Testis (tissue), 2 donors: ENCODE results near the gene PARP9.

ENCODE experiments used
- POLR2A ChIP-seq: fragments of 450-650 bp; IDR thresholded peaks from one replicate; pipeline ENCODE4 v1.6.1; 2017; ENCODE audit warnings: antibody characterized with exemption, mild to moderate bottlenecking, moderate library complexity
- TF ChIP-seq, protein P1 (sequence below), 3 experiments: fragments of 450-650 bp in 2 of 3; fragments of 200-600 bp in 1 of 3; sonication (generic) in 1 of 3; IDR thresholded peaks; one replicate each; pipeline ENCODE4 v1.5.1; 2016 to 2019; ENCODE audit warnings: antibody characterized with exemption in 3 of 3, mild to moderate bottlenecking in 2 of 3, moderate library complexity in 1 of 3

DNA sequence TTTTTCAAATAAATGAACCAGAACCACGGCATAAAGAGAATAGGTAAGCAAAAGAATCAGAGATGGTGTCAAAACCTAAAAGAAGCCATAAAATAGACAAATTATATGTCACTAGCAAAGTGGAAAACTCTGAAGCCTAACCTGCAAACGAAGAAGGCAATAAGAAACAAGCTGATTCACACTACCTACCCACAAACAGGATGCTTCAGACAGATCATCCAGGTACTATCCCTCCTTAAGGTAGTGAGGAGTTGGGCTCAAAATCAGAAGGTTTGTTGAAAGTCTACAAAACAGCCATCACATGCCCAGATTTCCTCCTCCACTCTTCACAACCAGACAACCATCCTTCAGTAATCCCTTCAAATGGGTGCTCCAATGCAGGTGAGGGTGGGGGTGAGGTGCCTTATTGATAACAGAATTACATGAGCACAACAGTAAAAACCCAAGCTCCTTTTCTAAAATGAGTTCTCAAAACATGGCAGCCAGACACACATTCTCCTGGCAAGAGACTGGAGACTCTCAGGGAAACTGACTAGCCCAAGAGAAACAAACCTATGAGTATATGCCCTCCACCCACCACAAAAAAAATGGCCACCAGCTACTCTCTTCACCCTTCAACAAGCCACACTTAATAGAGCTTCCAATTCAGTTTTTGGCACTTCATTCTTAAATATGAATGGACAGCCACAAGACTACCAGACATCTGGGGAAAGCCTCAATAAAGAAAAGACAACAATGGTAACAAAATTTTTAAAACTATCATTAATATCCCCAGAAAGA lies 55.8 kb downstream of the PARP9 start:
- TF ChIP-seq, protein P1, sequence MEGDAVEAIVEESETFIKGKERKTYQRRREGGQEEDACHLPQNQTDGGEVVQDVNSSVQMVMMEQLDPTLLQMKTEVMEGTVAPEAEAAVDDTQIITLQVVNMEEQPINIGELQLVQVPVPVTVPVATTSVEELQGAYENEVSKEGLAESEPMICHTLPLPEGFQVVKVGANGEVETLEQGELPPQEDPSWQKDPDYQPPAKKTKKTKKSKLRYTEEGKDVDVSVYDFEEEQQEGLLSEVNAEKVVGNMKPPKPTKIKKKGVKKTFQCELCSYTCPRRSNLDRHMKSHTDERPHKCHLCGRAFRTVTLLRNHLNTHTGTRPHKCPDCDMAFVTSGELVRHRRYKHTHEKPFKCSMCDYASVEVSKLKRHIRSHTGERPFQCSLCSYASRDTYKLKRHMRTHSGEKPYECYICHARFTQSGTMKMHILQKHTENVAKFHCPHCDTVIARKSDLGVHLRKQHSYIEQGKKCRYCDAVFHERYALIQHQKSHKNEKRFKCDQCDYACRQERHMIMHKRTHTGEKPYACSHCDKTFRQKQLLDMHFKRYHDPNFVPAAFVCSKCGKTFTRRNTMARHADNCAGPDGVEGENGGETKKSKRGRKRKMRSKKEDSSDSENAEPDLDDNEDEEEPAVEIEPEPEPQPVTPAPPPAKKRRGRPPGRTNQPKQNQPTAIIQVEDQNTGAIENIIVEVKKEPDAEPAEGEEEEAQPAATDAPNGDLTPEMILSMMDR (IDR thresholded peaks at IDR 0.05), result no peak
- no peak for TF ChIP-seq POLR2A
